Neural progenitor cell (in vitro differentiated cells): Measurements from ENCODE around the gene KIAA0825. TPM values are rescaled to one million over a fixed set of nuclear protein-coding genes. Genes with fewer than 3 reads are reported as not detected.

ENCODE experiments used
- DNase-seq: peaks from one replicate; pipeline ENCODE4 v3.0.0-alpha.2; 2016; ENCODE audit warnings: low spot score
- H2AFZ ChIP-seq: fragments of 200-600 bp; sonication (generic); replicated peaks from 2 replicates; pipeline ENCODE4 v1.6.1; 2016; ENCODE audit warnings: antibody characterized with exemption
- H3F3A ChIP-seq: fragments of 200-600 bp; sonication (generic); 2 replicates; pipeline ENCODE4 v1.6.1; 2016; ENCODE audit warnings: antibody characterized with exemption, low read depth
- H3K27ac ChIP-seq: fragments of 200-600 bp; sonication (generic); 2 replicates; pipeline ENCODE4 v1.5.1; 2016; ENCODE audit warnings: mild to moderate bottlenecking
- H3K27me3 ChIP-seq: fragments of 200-600 bp; sonication (generic); 2 replicates; pipeline ENCODE4 v1.6.1; 2016; ENCODE audit warnings: mild to moderate bottlenecking, moderate library complexity
- H3K36me3 ChIP-seq: fragments of 200-600 bp; sonication (generic); 2 replicates; pipeline ENCODE4 v1.5.1; 2016
- H3K4me1 ChIP-seq: fragments of 200-600 bp; sonication (generic); 2 replicates; pipeline ENCODE4 v1.6.1; 2016; ENCODE audit warnings: mixed run types
- H3K4me2 ChIP-seq: fragments of 200-600 bp; sonication (generic); 2 replicates; pipeline ENCODE4 v1.6.1; 2016
- H3K4me3 ChIP-seq: fragments of 200-600 bp; sonication (generic); 2 replicates; pipeline ENCODE4 v1.5.1; 2016
- H3K79me2 ChIP-seq: fragments of 200-600 bp; sonication (generic); 2 replicates; pipeline ENCODE4 v1.6.1; 2016; ENCODE audit warnings: low read depth
- H3K9ac ChIP-seq: fragments of 200-600 bp; sonication (generic); 2 replicates; pipeline ENCODE4 v1.6.1; 2016
- H3K9me3 ChIP-seq: fragments of 200-600 bp; sonication (generic); 2 replicates; pipeline ENCODE4 v1.5.1; 2016; ENCODE audit warnings: low read depth
- H4K20me1 ChIP-seq: fragments of 200-600 bp; sonication (generic); 2 replicates; pipeline ENCODE4 v1.6.1; 2016; ENCODE audit warnings: low read depth
- H3K27ac Mint-ChIP-seq: 3 replicates; pipeline ENCODE4 v1.8.0; 2021; ENCODE audit warnings: mixed read lengths
- H3K27me3 Mint-ChIP-seq: 2 replicates; pipeline ENCODE4 v1.8.0; 2022; ENCODE audit warnings: low read depth, mild to moderate bottlenecking, inconsistent platforms, moderate library complexity, mixed read lengths; ENCODE audit not compliant: insufficient read depth
- H3K36me3 Mint-ChIP-seq: 3 replicates; pipeline ENCODE4 v1.8.0; 2021; ENCODE audit warnings: mixed read lengths
- H3K4me1 Mint-ChIP-seq: 3 replicates; pipeline ENCODE4 v1.8.0; 2021; ENCODE audit warnings: mixed read lengths
- H3K4me3 Mint-ChIP-seq: 3 replicates; pipeline ENCODE4 v1.8.0; 2021; ENCODE audit warnings: mild to moderate bottlenecking, moderate library complexity, mixed read lengths
- H3K9me3 Mint-ChIP-seq: 3 replicates; pipeline ENCODE4 v1.8.0; 2020; ENCODE audit warnings: mixed read lengths
- CTCF ChIP-seq: fragments of 200-600 bp; sonication (generic); IDR thresholded peaks from 2 replicates; pipeline ENCODE4 v1.5.1; 2017; ENCODE audit warnings: antibody characterized with exemption, mild to moderate bottlenecking
- EZH2 ChIP-seq: fragments of 200-600 bp; sonication (generic); IDR thresholded peaks from 2 replicates; pipeline ENCODE4 v1.6.1; 2017; ENCODE audit warnings: antibody characterized with exemption, mild to moderate bottlenecking, moderate library complexity
- EZH2phosphoT487 ChIP-seq: fragments of 200-600 bp; sonication (generic); IDR thresholded peaks from 2 replicates; pipeline ENCODE4 v1.6.1; 2017; ENCODE audit warnings: antibody characterized with exemption
- total RNA-seq: library from RNA; depleted of rRNA; stranded (reverse); fragments of >200 nt; gene quantifications from 2 replicates; pipeline ENCODE4 v1.2.3, GENCODE V29; 2015; ENCODE audit warnings: low replicate concordance

The KIAA0825 gene
- total RNA-seq, 1 donor from 2014 or later: 3.7 TPM

GRCh38 chr5:94503677-94504076, 114.7 kb downstream of the KIAA0825 start:
- Mint-ChIP-seq H3K4me3 (no peak overlapping the region), H3K27me3 (no peaks in the 10 kb centered on the region), H3K9me3 (no peaks in the 10 kb centered on the region), H3K4me1 (no peaks in the 10 kb centered on the region), H3K27ac (no peak overlapping the region), H3K36me3 (no peaks in the 10 kb centered on the region)
- Histone ChIP-seq H3K4me2 (no peak overlapping the region), H3K9me3 (no peaks in the 10 kb centered on the region), H3F3A (no peaks in the 10 kb centered on the region), H3K36me3 (no peaks in the 10 kb centered on the region), H3K79me2 (no peaks in the 10 kb centered on the region), H3K27me3 (no peaks in the 10 kb centered on the region), H3K4me1 (no peaks in the 10 kb centered on the region), H3K9ac (no peak overlapping the region), H4K20me1 (no peaks in the 10 kb centered on the region), H3K4me3 (no peak overlapping the region), H2AFZ (no peak overlapping the region), H3K27ac (no peak overlapping the region)
- no peak for TF ChIP-seq EZH2
- no peak for TF ChIP-seq EZH2phosphoT487
- TF ChIP-seq CTCF: no peak
- no peak for DNase-seq

DNA sequence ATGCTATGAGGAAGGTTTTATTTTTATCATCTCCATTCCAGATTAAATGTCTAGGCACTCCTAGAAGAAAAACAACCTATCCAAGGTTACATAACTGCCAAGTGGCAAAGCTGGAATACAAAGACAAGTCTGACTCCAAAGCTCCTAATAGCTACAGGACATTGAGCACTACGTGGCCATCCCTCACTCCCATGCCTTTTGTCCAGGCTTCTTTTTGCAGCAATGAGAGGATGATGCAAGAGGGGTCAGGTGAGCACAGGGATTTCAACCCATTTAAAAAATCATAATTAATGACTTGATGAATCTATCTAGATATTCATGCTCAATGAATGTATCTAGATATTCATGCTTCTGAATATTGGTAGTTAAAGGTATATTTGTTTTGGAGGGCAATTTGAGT, 117.0 kb downstream of the KIAA0825 start:
- TF ChIP-seq CTCF (no peak), EZH2 (no peak), EZH2phosphoT487 (no peak)
- H3K9me3 Mint-ChIP-seq: no peaks in the 10 kb centered on the region
- Histone ChIP-seq H3F3A (no peaks in the 10 kb centered on the region), H2AFZ (no peak overlapping the region), H3K4me3 (no peak overlapping the region), H3K4me1 (no peaks in the 10 kb centered on the region), H3K36me3 (no peaks in the 10 kb centered on the region), H3K27me3 (no peaks in the 10 kb centered on the region), H3K27ac (no peak overlapping the region), H3K79me2 (no peaks in the 10 kb centered on the region), H3K4me2 (no peak overlapping the region), H3K9me3 (no peaks in the 10 kb centered on the region), H4K20me1 (no peaks in the 10 kb centered on the region), H3K9ac (no peak overlapping the region)
- no peaks in the 10 kb centered on the region for H3K27me3 Mint-ChIP-seq
- H3K4me3 Mint-ChIP-seq: no peak overlapping the region
- H3K36me3 Mint-ChIP-seq: no peaks in the 10 kb centered on the region
- no peak for DNase-seq
- H3K4me1 Mint-ChIP-seq: no peaks in the 10 kb centered on the region
- no peak overlapping the region for H3K27ac Mint-ChIP-seq

DNA sequence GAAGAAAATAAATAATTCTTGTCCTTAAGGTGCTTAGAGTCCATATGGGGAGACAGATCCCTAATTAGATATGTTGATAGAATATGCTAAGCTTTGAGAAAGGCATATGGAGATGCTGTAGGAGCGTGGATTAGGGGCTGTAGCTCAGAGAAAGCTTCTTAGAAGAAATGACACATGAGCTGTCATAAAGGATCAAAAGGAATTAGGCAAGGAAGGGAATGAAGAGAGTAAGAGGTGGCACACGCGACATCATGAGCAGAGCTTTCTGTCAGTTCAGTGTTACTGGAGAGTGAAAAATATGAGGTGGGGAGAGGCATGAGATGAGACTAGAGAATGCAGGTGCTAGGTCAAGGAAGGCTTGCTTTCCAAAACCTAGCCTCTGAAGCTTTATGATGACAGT, 118.6 kb downstream of the KIAA0825 start:
- Histone ChIP-seq H3K9ac (no peak overlapping the region), H3K4me3 (no peak overlapping the region), H4K20me1 (no peaks in the 10 kb centered on the region), H3K36me3 (no peaks in the 10 kb centered on the region), H3F3A (no peaks in the 10 kb centered on the region), H3K4me1 (no peaks in the 10 kb centered on the region), H3K4me2 (no peak overlapping the region), H3K27me3 (no peaks in the 10 kb centered on the region), H2AFZ (no peak overlapping the region), H3K27ac (no peak overlapping the region), H3K9me3 (no peaks in the 10 kb centered on the region), H3K79me2 (no peaks in the 10 kb centered on the region)
- no peak overlapping the region for H3K27ac Mint-ChIP-seq
- no peaks in the 10 kb centered on the region for H3K27me3 Mint-ChIP-seq
- H3K4me3 Mint-ChIP-seq: no peak overlapping the region
- no peaks in the 10 kb centered on the region for H3K4me1 Mint-ChIP-seq
- no peaks in the 10 kb centered on the region for H3K36me3 Mint-ChIP-seq
- H3K9me3 Mint-ChIP-seq: no peaks in the 10 kb centered on the region
- TF ChIP-seq CTCF: no peak
- no peak for TF ChIP-seq EZH2phosphoT487
- no peak for TF ChIP-seq EZH2
- no peak for DNase-seq

GRCh38 chr5:94498199-94498598, 120.2 kb downstream of the KIAA0825 start:
- H4K20me1 ChIP-seq: no peaks in the 10 kb centered on the region
- Mint-ChIP-seq H3K4me1 (no peaks in the 10 kb centered on the region), H3K27ac (no peak overlapping the region), H3K9me3 (no peaks in the 10 kb centered on the region), H3K36me3 (no peaks in the 10 kb centered on the region), H3K4me3 (no peak overlapping the region), H3K27me3 (no peaks in the 10 kb centered on the region)
- no peaks in the 10 kb centered on the region for H3K79me2 ChIP-seq
- no peak overlapping the region for H2AFZ ChIP-seq
- no peak overlapping the region for H3K9ac ChIP-seq
- DNase-seq: no peak
- no peaks in the 10 kb centered on the region for H3F3A ChIP-seq
- H3K4me1 ChIP-seq: no peaks in the 10 kb centered on the region
- H3K27ac ChIP-seq: no peak overlapping the region
- no peaks in the 10 kb centered on the region for H3K27me3 ChIP-seq
- no peak for TF ChIP-seq EZH2
- no peak for TF ChIP-seq CTCF
- TF ChIP-seq EZH2phosphoT487: no peak
- no peak overlapping the region for H3K4me2 ChIP-seq
- no peaks in the 10 kb centered on the region for H3K36me3 ChIP-seq
- H3K4me3 ChIP-seq: no peak overlapping the region
- H3K9me3 ChIP-seq: no peaks in the 10 kb centered on the region
